A172 (cell line): ENCODE measurements around the gene PARD3B. TPM values are rescaled to one million over a fixed set of nuclear protein-coding genes. Genes with fewer than 3 reads are reported as not detected.

Experiments used
- DNase-seq: peaks from one replicate; pipeline ENCODE4 v3.0.0-alpha.2; 2015; ENCODE audit warnings: low spot score
- total RNA-seq: library from RNA; depleted of rRNA; stranded (reverse); fragments of >200 nt; shearing (Covaris generic); gene quantifications from 2 replicates; pipeline ENCODE4 v1.2.3, GENCODE V29; 2014

PARD3B gene
- total RNA-seq, 1 experiment from 2014 or later: 5.4 TPM

GRCh38 chr2:204705243-204705932 is 160.1 kb downstream of the PARD3B start:
- peak; percentile 65 for DNase-seq

GRCh38 chr2:204706939-204707338 is 161.7 kb downstream of the PARD3B start:
- no peak for DNase-seq

- DNase-seq: no peak
These were observed 167.9 kb downstream of the PARD3B start for GRCh38 chr2:204713211-204713610.

- DNase-seq: no peak
These were observed 170.1 kb downstream of the PARD3B start for GRCh38 chr2:204715361-204715760.

GRCh38 chr2:204717591-204717990 is 172.3 kb downstream of the PARD3B start:
- no peak for DNase-seq

- no peak for DNase-seq
These were observed 173.3 kb downstream of the PARD3B start for GRCh38 chr2:204718607-204719006.

- DNase-seq: no peak
These were observed 175.6 kb downstream of the PARD3B start for GRCh38 chr2:204720874-204721273.

- DNase-seq: no peak
These were observed 176.9 kb downstream of the PARD3B start for GRCh38 chr2:204722207-204722606.

- no peak for DNase-seq
These were observed 177.4 kb downstream of the PARD3B start for GRCh38 chr2:204722691-204723090.

GRCh38 chr2:204725693-204726360 is 180.6 kb downstream of the PARD3B start:
- DNase-seq: no peak

- no peak for DNase-seq
These were observed 181.6 kb downstream of the PARD3B start for GRCh38 chr2:204726831-204727230.

GRCh38 chr2:204727368-204727767 is 182.1 kb downstream of the PARD3B start:
- DNase-seq: no peak

- no peak for DNase-seq
These were observed 185.3 kb downstream of the PARD3B start for GRCh38 chr2:204730603-204731002.

- peak; percentile 48 for DNase-seq
These were observed 186.7 kb downstream of the PARD3B start for GRCh38 chr2:204732019-204732418.

- DNase-seq: no peak
These were observed 192.0 kb downstream of the PARD3B start for GRCh38 chr2:204737296-204737695.

- no peak for DNase-seq
These were observed 193.4 kb downstream of the PARD3B start for GRCh38 chr2:204738721-204739120.

- DNase-seq: no peak
These were observed 198.2 kb downstream of the PARD3B start for GRCh38 chr2:204743393-204743960.

GRCh38 chr2:204744506-204744905 is 199.2 kb downstream of the PARD3B start:
- DNase-seq: no peak

- no peak for DNase-seq
These were observed 203.0 kb downstream of the PARD3B start for GRCh38 chr2:204748286-204748685.

- peak; percentile 65 for DNase-seq
These were observed 204.0 kb downstream of the PARD3B start for GRCh38 chr2:204749319-204749718.

GRCh38 chr2:204750389-204750788 is 205.1 kb downstream of the PARD3B start:
- DNase-seq: no peak

GRCh38 chr2:204751472-204751871 is 206.2 kb downstream of the PARD3B start:
- DNase-seq: no peak

GRCh38 chr2:204753841-204754240 is 208.6 kb downstream of the PARD3B start:
- DNase-seq: no peak
